ENCODE data around the gene FCF1.

FCF1 gene

GRCh38 chr14:74697011-74697410 lies 15.9 kb upstream of the FCF1 start:
- TF ChIP-seq CTCF (conservative IDR thresholded peaks at IDR 0.05; ENCODE audit: low read depth), result no peak
- H3K27ac ChIP-seq, result no peak overlapping the region
- CTCF ChIA-PET, result interaction anchor here (0.9 kb wide), 1 partner anchor 88 kb away, joined by 4 read pairs; no protein-coding TSS in a partner anchor
- POLR2A ChIA-PET (ENCODE audit: low non-redundant PET), result no interaction called here
- DNase-seq (ENCODE audit: low spot score), result no peak

GRCh38 chr14:74697543-74697942 lies 15.4 kb upstream of the FCF1 start:
- ChIA-PET POLR2A (ENCODE audit: low non-redundant PET) (no interaction called here), CTCF (no interaction called here)
- DNase-seq (ENCODE audit: low spot score), result no peak
- no peak for TF ChIP-seq CTCF (conservative IDR thresholded peaks at IDR 0.05; ENCODE audit: low read depth)
- H3K27ac ChIP-seq, result no peak overlapping the region

DNA sequence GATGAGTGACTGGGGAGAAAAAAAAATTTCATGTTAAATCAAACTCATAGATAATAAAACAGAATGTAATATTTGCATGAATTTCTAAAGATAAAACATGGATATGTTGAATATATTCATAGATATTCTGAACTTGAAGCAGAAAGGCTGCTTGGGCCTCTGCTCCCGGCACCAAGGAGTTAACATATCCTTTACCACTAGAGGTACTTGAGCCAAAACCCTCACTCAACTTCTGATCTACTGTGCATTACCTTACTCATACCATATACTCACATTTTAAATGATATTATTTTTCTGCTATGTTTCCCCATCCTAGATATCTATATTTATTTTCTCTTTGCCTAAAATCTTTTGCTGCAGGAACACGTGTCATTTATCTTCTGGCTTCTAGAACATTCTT lies 15.0 kb upstream of the FCF1 start:
- no peak overlapping the region for H3K27ac ChIP-seq
- DNase-seq (ENCODE audit: low spot score), result no peak
- ChIA-PET POLR2A (ENCODE audit: low non-redundant PET) (no interaction called here), CTCF (interaction anchor here (0.8 kb wide), 1 partner anchor 106 kb away, joined by 3 read pairs; no protein-coding TSS in a partner anchor)
- no peak for TF ChIP-seq CTCF (conservative IDR thresholded peaks at IDR 0.05; ENCODE audit: low read depth)

DNA sequence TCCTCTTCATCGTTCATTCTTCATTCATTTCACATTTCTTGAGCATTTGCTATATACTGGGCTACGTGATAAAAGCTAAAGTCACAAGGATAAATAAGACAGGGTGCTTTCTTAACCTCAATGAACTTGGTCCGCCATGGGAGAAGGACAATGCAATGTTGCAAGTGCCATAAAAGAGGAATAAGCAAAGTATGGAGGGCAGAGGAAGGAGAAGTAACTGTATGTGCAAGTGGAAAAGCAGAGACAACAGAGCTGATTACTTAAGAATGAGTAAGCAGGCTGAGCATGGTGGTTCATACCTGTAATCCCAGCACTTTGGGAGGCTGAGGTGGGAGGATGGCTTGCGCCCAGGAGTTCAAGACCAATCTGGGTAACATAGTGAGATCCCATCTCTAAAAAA lies 14.5 kb upstream of the FCF1 start:
- ChIA-PET CTCF (interaction anchor here (0.8 kb wide), 1 partner anchor 106 kb away, joined by 3 read pairs; no protein-coding TSS in a partner anchor), POLR2A (ENCODE audit: low non-redundant PET) (no interaction called here)
- DNase-seq (ENCODE audit: low spot score), result no peak
- no peak for TF ChIP-seq CTCF (conservative IDR thresholded peaks at IDR 0.05; ENCODE audit: low read depth)
- no peak overlapping the region for H3K27ac ChIP-seq

GRCh38 chr14:74702293-74702692 lies 10.7 kb upstream of the FCF1 start:
- DNase-seq (ENCODE audit: low spot score), result no peak
- ChIA-PET POLR2A (ENCODE audit: low non-redundant PET) (no interaction called here), CTCF (interaction anchor here (0.6 kb wide), 1 partner anchor 24 kb away, joined by 5 read pairs; no protein-coding TSS in a partner anchor)
- no peak overlapping the region for H3K27ac ChIP-seq
- TF ChIP-seq CTCF (conservative IDR thresholded peaks at IDR 0.05; ENCODE audit: low read depth), result no peak

GRCh38 chr14:74703043-74703442 lies 9.9 kb upstream of the FCF1 start:
- no peak for TF ChIP-seq CTCF (conservative IDR thresholded peaks at IDR 0.05; ENCODE audit: low read depth)
- POLR2A ChIA-PET (ENCODE audit: low non-redundant PET), result no interaction called here
- no peak overlapping the region for H3K27ac ChIP-seq
- CTCF ChIA-PET, result no interaction called here
- DNase-seq (ENCODE audit: low spot score), result no peak

GRCh38 chr14:74704656-74705055 lies 8.3 kb upstream of the FCF1 start:
- DNase-seq (ENCODE audit: low spot score), result no peak
- H3K27ac ChIP-seq, result no peak overlapping the region
- ChIA-PET POLR2A (ENCODE audit: low non-redundant PET) (no interaction called here), CTCF (interaction anchor here (0.6 kb wide), 2 partner anchors 208 to 340 kb away, joined by 4 to 8 read pairs; no protein-coding TSS in a partner anchor)
- no peak for TF ChIP-seq CTCF (conservative IDR thresholded peaks at IDR 0.05; ENCODE audit: low read depth)
